ENCODE results near the gene CCNK.

CCNK gene

GRCh38 chr14:99512571-99513182, 31.5 kb downstream of the CCNK start:
- DNase-seq: no peak
- in situ Hi-C loops (cut with HindIII; ENCODE audit: low pct_ligation_motif_present, low sequenced_read_pairs): no loop called here
- Histone ChIP-seq H3K27ac (no peak overlapping the region), H3K27me3 (replicated peaks) (no peaks in the 10 kb centered on the region), H3K4me3 (ENCODE audit: low read depth, low read length) (no peak overlapping the region), H3K36me3 (replicated peaks) (peaks cover 34% of the 10 kb centered on the region)
- no peak for TF ChIP-seq CTCF (IDR thresholded peaks at IDR 0.05; ENCODE audit: low read depth, low read length, missing control alignments)

GRCh38 chr14:99513183-99513694, 32.0 kb downstream of the CCNK start:
- no peaks in the 10 kb centered on the region for H3K27me3 ChIP-seq (replicated peaks)
- TF ChIP-seq CTCF (IDR thresholded peaks at IDR 0.05; ENCODE audit: low read depth, low read length, missing control alignments): no peak
- DNase-seq: no peak
- in situ Hi-C loops (cut with HindIII; ENCODE audit: low pct_ligation_motif_present, low sequenced_read_pairs): no loop called here
- peaks cover 28% of the 10 kb centered on the region for H3K36me3 ChIP-seq (replicated peaks)
- no peak overlapping the region for H3K27ac ChIP-seq
- H3K4me3 ChIP-seq (ENCODE audit: low read depth, low read length): no peak overlapping the region

GRCh38 chr14:99513946-99514551, 32.8 kb downstream of the CCNK start:
- Histone ChIP-seq H3K36me3 (replicated peaks) (peaks cover 20% of the 10 kb centered on the region), H3K27ac (no peak overlapping the region), H3K27me3 (replicated peaks) (no peaks in the 10 kb centered on the region), H3K4me3 (ENCODE audit: low read depth, low read length) (no peak overlapping the region)
- TF ChIP-seq CTCF (IDR thresholded peaks at IDR 0.05; ENCODE audit: low read depth, low read length, missing control alignments): no peak
- DNase-seq: no peak
- in situ Hi-C loops (cut with HindIII; ENCODE audit: low pct_ligation_motif_present, low sequenced_read_pairs): no loop called here

- no peak for DNase-seq
- in situ Hi-C loops (cut with HindIII; ENCODE audit: low pct_ligation_motif_present, low sequenced_read_pairs): no loop called here
- Histone ChIP-seq H3K36me3 (replicated peaks) (peaks cover 13% of the 10 kb centered on the region), H3K4me3 (ENCODE audit: low read depth, low read length) (no peak overlapping the region), H3K27ac (no peak overlapping the region), H3K27me3 (replicated peaks) (no peaks in the 10 kb centered on the region)
- TF ChIP-seq CTCF (IDR thresholded peaks at IDR 0.05; ENCODE audit: low read depth, low read length, missing control alignments): no peak
These were observed 33.5 kb downstream of the CCNK start for GRCh38 chr14:99514552-99515300.

- Histone ChIP-seq H3K4me3 (ENCODE audit: low read depth, low read length) (no peak overlapping the region), H3K36me3 (replicated peaks) (peaks cover 10% of the 10 kb centered on the region), H3K27ac (no peak overlapping the region), H3K27me3 (replicated peaks) (no peaks in the 10 kb centered on the region)
- TF ChIP-seq CTCF (IDR thresholded peaks at IDR 0.05; ENCODE audit: low read depth, low read length, missing control alignments): no peak
- no peak for DNase-seq
- in situ Hi-C loops (cut with HindIII; ENCODE audit: low pct_ligation_motif_present, low sequenced_read_pairs): no loop called here
These were observed 34.3 kb downstream of the CCNK start for GRCh38 chr14:99515301-99516155.

Data from brain microvascular endothelial cell (primary cell).